Transverse colon (tissue), 4 donors: ENCODE results near the gene CTDNEP1. TPM values are rescaled to one million over a fixed set of nuclear protein-coding genes. Genes with fewer than 3 reads are reported as not detected.

Source experiments
- DNase-seq: peaks from one replicate; pipeline ENCODE4 v3.0.0-alpha.2; 2019
- H3K27ac ChIP-seq, 4 donors: fragments of 200-600 bp; sonication (generic); 2 replicates each; pipeline ENCODE4 v1.5.1; 2016 to 2018; ENCODE audit warnings: inconsistent platforms in 4 of 4
- H3K27me3 ChIP-seq: fragments of 200-600 bp; sonication (generic); 2 replicates; pipeline ENCODE4 v1.5.1; 2017; ENCODE audit warnings: inconsistent platforms
- H3K36me3 ChIP-seq, 4 donors: fragments of 200-600 bp; sonication (generic); 2 replicates each; pipeline ENCODE4 v1.5.1; 2017 to 2019; ENCODE audit warnings: inconsistent platforms in 4 of 4
- H3K4me1 ChIP-seq, 4 donors: fragments of 200-600 bp; sonication (generic); 2 replicates each; pipeline ENCODE4 v1.5.1; 2017 to 2020; ENCODE audit warnings: inconsistent platforms in 4 of 4
- H3K4me3 ChIP-seq, 4 donors: fragments of 200-600 bp; sonication (generic); 1 replicate in 1 of 4; 2 replicates in 3 of 4; pipeline versions ENCODE4 v1.5.1 to v1.6.1; 2017 to 2019; ENCODE audit warnings: inconsistent platforms in 4 of 4
- H3K9me3 ChIP-seq, 2 donors: fragments of 200-600 bp; sonication (generic); 2 replicates each; pipeline ENCODE4 v1.5.1; 2017 to 2019; ENCODE audit warnings: inconsistent platforms in 2 of 2
- CTCF ChIP-seq, 5 experiments: fragments of 200-600 bp in 3 of 5; fragments of 450-650 bp in 2 of 5; sonication (generic) in 3 of 5; IDR thresholded peaks; 1 replicate in 2 of 5; 2 replicates in 3 of 5; pipeline ENCODE4 v1.5.1; 2016 to 2017; ENCODE audit warnings: antibody characterized with exemption in 5 of 5, inconsistent platforms in 3 of 5, mild to moderate bottlenecking in 2 of 5, moderate library complexity in 1 of 5
- EP300 ChIP-seq: sonication (generic); formaldehyde crosslinking; IDR thresholded peaks from one replicate; pipeline ENCODE4 v1.6.1; 2017; ENCODE audit warnings: antibody characterized with exemption, low read depth
- POLR2A ChIP-seq: fragments of 450-650 bp; IDR thresholded peaks from one replicate; pipeline ENCODE4 v1.6.1; 2016; ENCODE audit warnings: antibody characterized with exemption, mild to moderate bottlenecking, moderate library complexity
- POLR2AphosphoS5 ChIP-seq, 3 donors: sonication (generic); formaldehyde crosslinking; IDR thresholded peaks; one replicate each; pipeline ENCODE4 v1.6.1; 2016; ENCODE audit warnings: antibody characterized with exemption in 3 of 3
- WGBS, 2 donors: methylation state at CpG; one replicate each; pipeline ENCODE4 v1.1.5; 2018; ENCODE audit warnings: low coverage in 1 of 2; 5-methylcytosine and 5-hydroxymethylcytosine counted together
- in situ Hi-C, 4 donors: fragments of 200-750 bp; cut with MboI; loops; one replicate each; pipeline versions ENCODE4 v1.15.0 to v1.15.1; 2017; ENCODE audit warnings: low sequenced_read_pairs in 3 of 4, low pct_ligation_motif_present in 1 of 4, low pct_unique_long_range_greater_than_20kb in 1 of 4
- intact Hi-C: fragments of 100-400 bp; cut with DNase I; formaldehyde crosslinking; loops from one replicate; pipeline ENCODE4 v1.15.1; 2023; ENCODE audit warnings: low total_unique reads
- total RNA-seq, 4 donors: library from RNA; depleted of rRNA; stranded (reverse); fragments of >200 nt; gene quantifications; one replicate each; pipeline ENCODE4 v1.1.0, GENCODE V29; 2016

CTDNEP1 gene
- total RNA-seq, 4 donors from 2014 or later = 52.3 to 113 (median 60.4) TPM

GRCh38 chr17:7221278-7222092 is 30.0 kb downstream of the CTDNEP1 start:
- Histone ChIP-seq H3K4me3 (peak overlapping the region in 2 of 4 donors; percentile 94 to 99), H3K9me3 (no peaks in the 10 kb centered on the region), H3K4me1 (peaks cover 27 to 45% (median 40%) of the 10 kb centered on the region in 4 donors), H3K36me3 (peaks cover 0 to 12% (median 4%) of the 10 kb centered on the region in 4 donors), H3K27ac (peak overlapping the region; percentile 100), H3K27me3 (no peaks in the 10 kb centered on the region)
- DNase-seq = no peak
- in situ Hi-C loops = no loop called here
- intact Hi-C loops = no loop called here
- 64% methylated on average over 10 of the region's 10 CpGs; no CpG with 5 or more reads in 1 of the 2 donors for WGBS, 2 donors
- no peak for TF ChIP-seq POLR2AphosphoS5 (IDR thresholded peaks at IDR 0.05)

- peak; percentile 77 for DNase-seq
- peak overlapping the region; percentile 100 for H3K27ac ChIP-seq
- in situ Hi-C loops (no loop called here), intact Hi-C loops (no loop called here)
- no peaks in the 10 kb centered on the region for H3K27me3 ChIP-seq
- no peaks in the 10 kb centered on the region for H3K9me3 ChIP-seq
- peak overlapping the region; percentile 87 to 100 (median 96) for H3K4me3 ChIP-seq
- H3K4me1 ChIP-seq = peaks cover 27 to 52% (median 47%) of the 10 kb centered on the region in 4 donors
- peak; percentile 24 to 66 (median 52) for TF ChIP-seq CTCF (IDR thresholded peaks at IDR 0.05)
- TF ChIP-seq POLR2A = no peak
- WGBS, 2 donors = 0 to 15% methylated on average over 1 to 10 of the region's 11 CpGs
- peaks cover 0 to 11% (median 4%) of the 10 kb centered on the region in 4 donors for H3K36me3 ChIP-seq
Observed at GRCh38 chr17:7220593-7221277, 30.8 kb downstream of the CTDNEP1 start.

GRCh38 chr17:7219812-7220592 is 31.5 kb downstream of the CTDNEP1 start, which contains the start of the genes ACADVL and DLG4:
TSS of gene ACADVL (plus strand) at chr17:7219938. CDS start at chr17:7219985, 47 bp downstream.
TSS of gene DLG4 (minus strand) at chr17:7219836.
- Histone ChIP-seq H3K36me3 (peaks cover 0 to 11% (median 3%) of the 10 kb centered on the region in 4 donors), H3K27ac (peak within 1 kb of the TSS; percentile 100), H3K27me3 (no peaks in the 10 kb centered on the region), H3K9me3 (no peaks in the 10 kb centered on the region), H3K4me3 (peak within 1 kb of the TSS; percentile 87 to 100 (median 96)), H3K4me1 (peaks cover 30 to 60% (median 53%) of the 10 kb centered on the region in 4 donors)
- WGBS, 2 donors = 0% methylated on average over 53 of the region's 63 CpGs; no CpG with 5 or more reads in 1 of the 2 donors
- DNase-seq = peak; percentile 93
- in situ Hi-C loops = loop anchor here in 1 of 4 donors (10.0 kb wide), 1 partner anchor 175 kb away; the partner anchor contains the start of gene SLC16A11
- intact Hi-C loops = no loop called here
- TF ChIP-seq EP300 (peak; percentile 68), POLR2A (peak; percentile 74), POLR2AphosphoS5 (IDR thresholded peaks at IDR 0.05) (peak; percentile 75 to 96 (median 95)), CTCF (IDR thresholded peaks at IDR 0.05) (no peak)

- 16 to 73% methylated on average over 2 to 12 of the region's 12 CpGs for WGBS, 2 donors
- intact Hi-C loops = no loop called here
- no peak for DNase-seq
- H3K4me3 ChIP-seq = peak overlapping the region; percentile 87 to 100 (median 96)
- peaks cover 0 to 11% (median 3%) of the 10 kb centered on the region in 4 donors for H3K36me3 ChIP-seq
- peaks cover 30 to 65% (median 58%) of the 10 kb centered on the region in 4 donors for H3K4me1 ChIP-seq
- no peak for TF ChIP-seq EP300
- TF ChIP-seq CTCF (IDR thresholded peaks at IDR 0.05) = no peak
- no peak for TF ChIP-seq POLR2AphosphoS5 (IDR thresholded peaks at IDR 0.05)
- TF ChIP-seq POLR2A = no peak
- in situ Hi-C loops = loop anchor here in 1 of 4 donors (10.0 kb wide), 1 partner anchor 175 kb away; the partner anchor contains the start of gene SLC16A11
- no peaks in the 10 kb centered on the region for H3K9me3 ChIP-seq
- H3K27me3 ChIP-seq = no peaks in the 10 kb centered on the region
- peak overlapping the region; percentile 100 for H3K27ac ChIP-seq
Observed at GRCh38 chr17:7219229-7219811, 32.2 kb downstream of the CTDNEP1 start.
